Erythroblast (primary cell): ENCODE results near the gene ZBTB21.

Experiments
- GATA1 ChIP-seq: IDR thresholded peaks from 2 replicates; pipeline ENCODE4 v1.6.1; 2011; ENCODE audit warnings: low read depth, mild to moderate bottlenecking, control low read depth, low read length, moderate library complexity
- POLR2A ChIP-seq: IDR thresholded peaks from 2 replicates; pipeline ENCODE4 v1.6.1; 2011; ENCODE audit warnings: mild to moderate bottlenecking, low read length

DNA sequence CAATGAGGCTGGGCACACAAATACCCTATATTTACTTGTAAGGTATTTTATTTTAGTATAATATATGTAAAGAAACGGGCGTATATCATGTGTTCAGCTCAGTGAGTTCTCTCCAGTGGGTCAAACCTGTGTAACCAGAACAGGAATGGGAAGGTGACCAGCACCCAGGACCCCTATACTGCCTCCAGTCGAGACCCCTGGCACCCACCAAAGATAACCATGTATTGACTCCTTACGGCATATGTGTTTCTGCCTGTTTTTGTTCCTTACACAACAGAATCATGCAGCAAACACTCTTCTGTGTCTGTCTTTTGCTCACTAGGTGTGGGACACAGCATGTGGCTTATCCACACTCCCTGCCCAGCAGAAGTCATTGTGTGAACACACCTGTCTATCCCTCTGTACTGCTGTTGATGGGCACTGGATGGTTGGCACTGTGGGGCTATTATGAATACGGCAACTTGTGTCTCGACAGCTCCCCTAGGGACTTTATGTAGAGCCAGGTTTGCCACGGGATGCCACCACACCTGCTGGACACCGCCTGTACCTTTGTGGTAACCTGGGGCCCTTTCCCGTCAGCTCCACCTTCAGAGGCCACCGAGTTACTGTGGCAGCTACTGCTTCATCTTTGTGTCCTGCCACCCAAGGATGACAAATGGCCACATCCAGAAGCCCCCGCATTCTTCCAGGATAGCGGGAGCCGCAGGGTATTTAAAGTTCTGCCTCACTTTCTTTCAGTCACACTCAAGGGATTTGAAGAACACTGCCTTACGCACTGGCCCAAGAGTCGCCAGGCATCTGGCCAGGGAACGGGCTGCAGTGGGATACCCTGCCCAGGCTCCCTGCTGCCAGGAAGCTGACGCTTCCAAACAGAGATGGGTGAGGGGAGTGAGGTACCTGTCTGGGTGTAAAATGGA is 32.9 kb downstream of the ZBTB21 start:
- no peak for TF ChIP-seq POLR2A
- TF ChIP-seq GATA1: no peak
